ENCODE measurements around the gene KIR2DL4. TPM values are rescaled to one million over a fixed set of nuclear protein-coding genes. Genes with fewer than 3 reads are reported as not detected.
"Not testable (repeated sequence)": the region's sequence is repeated elsewhere in the genome, so short reads cannot be mapped to it uniquely, and the experiment has no call there.

KIR2DL4 gene
- polyA plus RNA-seq, 1 experiment: not detected

DNA sequence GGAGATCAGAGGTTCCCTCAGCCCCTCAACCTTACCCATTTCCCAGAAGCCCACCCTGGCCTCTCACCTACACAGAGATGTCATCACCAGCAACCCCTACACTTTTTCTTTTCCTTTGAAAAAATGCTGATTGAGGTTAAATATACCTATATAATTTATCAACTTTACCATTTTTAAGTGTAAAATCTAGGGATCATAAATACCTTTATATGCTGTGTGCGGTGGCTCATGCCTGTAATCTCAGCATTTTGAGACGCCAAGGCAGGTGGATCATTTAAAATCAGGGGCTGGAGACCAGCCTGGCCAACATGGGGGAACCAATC, 3.1 kb downstream of the KIR2DL4 start:
- POLR2A ChIA-PET: no interaction called here
- Histone ChIP-seq H3K27ac (ENCODE audit: low read depth, low read length) (no peak overlapping the region), H3K27me3 (ENCODE audit: control insufficient read depth, insufficient read depth, low read length) (no peaks in the 10 kb centered on the region), H3K9me3 (ENCODE audit: control insufficient read depth, insufficient read depth, low read length) (peaks cover 61% of the 10 kb centered on the region), H3K4me3 (ENCODE audit: low read depth, low read length) (no peak overlapping the region)
- DNase-seq (ENCODE audit: low read depth, low spot score): no peak
- no peak for TF ChIP-seq CTCF (IDR thresholded peaks at IDR 0.05; ENCODE audit: low read depth, low read length)
- CTCF ChIA-PET: no interaction called here

- H3K9me3 ChIP-seq (ENCODE audit: control insufficient read depth, insufficient read depth, low read length): peaks cover 62% of the 10 kb centered on the region
- DNase-seq (ENCODE audit: low read depth, low spot score); POLR2A ChIA-PET; H3K27me3 ChIP-seq (ENCODE audit: control insufficient read depth, insufficient read depth, low read length); H3K27ac ChIP-seq (ENCODE audit: low read depth, low read length); CTCF ChIA-PET; H3K4me3 ChIP-seq (ENCODE audit: low read depth, low read length): not testable (repeated sequence)
These were observed 11.2 kb downstream of the KIR2DL4 start for GRCh38 chr19:54814571-54814970.

GRCh38 chr19:54816251-54816650, 12.8 kb downstream of the KIR2DL4 start, which contains the start of gene KIR3DL1:
Gene KIR3DL1, plus strand, starts transcription at chr19:54816468.
- H3K27ac ChIP-seq (ENCODE audit: low read depth, low read length); H3K4me3 ChIP-seq (ENCODE audit: low read depth, low read length); H3K27me3 ChIP-seq (ENCODE audit: control insufficient read depth, insufficient read depth, low read length); DNase-seq (ENCODE audit: low read depth, low spot score); POLR2A ChIA-PET; CTCF ChIA-PET: not testable (repeated sequence)
- H3K9me3 ChIP-seq (ENCODE audit: control insufficient read depth, insufficient read depth, low read length): peaks cover 52% of the 10 kb centered on the region

DNA sequence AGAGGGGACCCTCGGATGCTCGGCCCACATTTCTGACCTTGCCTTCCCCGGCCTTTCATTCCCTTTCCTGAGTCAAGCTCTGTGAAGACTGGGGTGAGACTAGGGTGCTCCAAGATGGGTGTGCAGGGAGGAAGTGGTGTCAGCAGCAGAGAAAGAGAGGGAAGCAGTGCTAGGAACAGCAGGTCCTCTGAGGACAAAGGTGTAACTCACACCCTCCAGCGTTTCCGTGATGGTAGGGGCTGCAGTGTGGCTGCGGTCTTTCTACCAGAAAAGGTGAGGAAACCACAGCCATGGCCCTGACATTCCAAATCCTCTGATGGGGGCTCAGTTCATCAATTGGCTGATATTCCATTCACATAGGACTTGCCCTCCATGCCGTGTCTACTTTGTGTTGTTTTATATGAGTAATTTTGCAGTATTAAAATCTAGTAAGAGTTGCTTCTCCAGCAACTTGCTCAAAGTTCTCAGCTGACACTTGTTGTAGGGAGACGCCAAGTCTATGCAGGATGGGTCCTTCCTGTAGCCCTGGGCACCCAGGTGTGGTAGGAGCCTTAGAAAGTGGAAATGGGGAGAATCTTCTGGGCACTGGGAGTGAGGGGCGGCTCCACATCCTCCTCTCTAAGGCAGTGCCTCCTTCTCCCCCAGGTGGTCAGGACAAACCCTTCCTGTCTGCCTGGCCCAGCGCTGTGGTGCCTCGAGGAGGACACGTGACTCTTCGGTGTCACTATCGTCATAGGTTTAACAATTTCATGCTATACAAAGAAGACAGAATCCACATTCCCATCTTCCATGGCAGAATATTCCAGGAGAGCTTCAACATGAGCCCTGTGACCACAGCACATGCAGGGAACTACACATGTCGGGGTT, 14.5 kb downstream of the KIR2DL4 start:
- no peak for DNase-seq (ENCODE audit: low read depth, low spot score)
- peaks cover 57% of the 10 kb centered on the region for H3K9me3 ChIP-seq (ENCODE audit: control insufficient read depth, insufficient read depth, low read length)
- CTCF ChIA-PET: no interaction called here
- POLR2A ChIA-PET: no interaction called here
- TF ChIP-seq CTCF (IDR thresholded peaks at IDR 0.05; ENCODE audit: low read depth, low read length): no peak
- no peak overlapping the region for H3K4me3 ChIP-seq (ENCODE audit: low read depth, low read length)
- no peak overlapping the region for H3K27ac ChIP-seq (ENCODE audit: low read depth, low read length)
- H3K27me3 ChIP-seq (ENCODE audit: control insufficient read depth, insufficient read depth, low read length): no peaks in the 10 kb centered on the region

DNA sequence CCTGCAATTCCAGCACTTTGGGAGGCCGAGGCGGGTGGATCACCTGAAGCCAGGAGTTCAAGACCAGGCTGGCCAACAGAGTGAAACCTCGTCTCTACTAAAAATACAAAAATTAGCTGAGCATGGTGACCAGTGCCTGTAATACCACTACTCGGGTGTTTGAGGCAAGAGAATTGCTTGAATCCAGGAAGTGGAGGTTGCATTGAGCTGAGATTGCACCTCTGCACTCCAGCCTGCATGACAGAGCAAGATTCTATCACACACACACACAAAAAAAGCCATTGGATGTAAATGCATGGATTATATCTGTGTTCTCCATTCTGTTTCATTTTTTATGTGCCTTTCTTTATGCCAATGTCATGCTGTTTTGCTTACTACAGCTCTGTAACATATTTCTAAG, 21.0 kb downstream of the KIR2DL4 start:
- H3K4me3 ChIP-seq (ENCODE audit: low read depth, low read length); CTCF ChIA-PET; POLR2A ChIA-PET; H3K27ac ChIP-seq (ENCODE audit: low read depth, low read length); H3K27me3 ChIP-seq (ENCODE audit: control insufficient read depth, insufficient read depth, low read length); DNase-seq (ENCODE audit: low read depth, low spot score): not testable (repeated sequence)
- peaks cover 10% of the 10 kb centered on the region for H3K9me3 ChIP-seq (ENCODE audit: control insufficient read depth, insufficient read depth, low read length)

DNA sequence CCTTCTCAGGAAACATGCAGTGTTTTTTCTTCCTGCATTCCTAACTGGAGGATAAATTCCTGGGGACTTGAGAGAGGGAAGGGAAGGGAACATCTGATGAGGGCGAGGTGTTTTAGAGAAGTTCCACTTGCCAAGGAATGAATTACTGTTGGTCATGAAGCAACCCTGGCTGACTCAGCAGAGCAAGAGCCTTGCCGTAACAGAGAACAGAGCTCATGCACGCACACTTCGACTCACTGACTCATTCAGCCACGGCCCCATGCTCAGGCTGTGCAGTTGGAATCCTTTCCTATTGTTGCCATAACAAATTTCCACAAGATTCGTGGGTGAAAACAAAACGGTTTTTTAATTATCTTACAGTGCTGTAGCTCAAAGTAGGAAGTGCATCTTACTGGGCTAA, 21.9 kb downstream of the KIR2DL4 start:
- H3K4me3 ChIP-seq (ENCODE audit: low read depth, low read length); POLR2A ChIA-PET; H3K9me3 ChIP-seq (ENCODE audit: control insufficient read depth, insufficient read depth, low read length); DNase-seq (ENCODE audit: low read depth, low spot score); H3K27ac ChIP-seq (ENCODE audit: low read depth, low read length); H3K27me3 ChIP-seq (ENCODE audit: control insufficient read depth, insufficient read depth, low read length); CTCF ChIA-PET: not testable (repeated sequence)

- CTCF ChIA-PET; POLR2A ChIA-PET; H3K27me3 ChIP-seq (ENCODE audit: control insufficient read depth, insufficient read depth, low read length); H3K9me3 ChIP-seq (ENCODE audit: control insufficient read depth, insufficient read depth, low read length); H3K4me3 ChIP-seq (ENCODE audit: low read depth, low read length); DNase-seq (ENCODE audit: low read depth, low spot score); H3K27ac ChIP-seq (ENCODE audit: low read depth, low read length): not testable (repeated sequence)
These were observed 24.7 kb downstream of the KIR2DL4 start for GRCh38 chr19:54828064-54828463.

GRCh38 chr19:54832496-54832895, 29.1 kb downstream of the KIR2DL4 start, which contains the start of gene KIR2DS4:
Gene KIR2DS4, plus strand, starts transcription at chr19:54832676.
- POLR2A ChIA-PET: not testable (repeated sequence)

GRCh38 chr19:54835126-54835525, 31.7 kb downstream of the KIR2DL4 start:
- H3K27me3 ChIP-seq (ENCODE audit: control insufficient read depth, insufficient read depth, low read length); H3K4me3 ChIP-seq (ENCODE audit: low read depth, low read length); CTCF ChIA-PET; POLR2A ChIA-PET; DNase-seq (ENCODE audit: low read depth, low spot score); H3K27ac ChIP-seq (ENCODE audit: low read depth, low read length): not testable (repeated sequence)
- H3K9me3 ChIP-seq (ENCODE audit: control insufficient read depth, insufficient read depth, low read length): peaks cover 16% of the 10 kb centered on the region

More at GRCh38 chr19:54832496-54832895, 29.1 kb downstream of the KIR2DL4 start, which contains the start of gene KIR2DS4:
- DNase-seq (ENCODE audit: low read depth, low spot score); CTCF ChIA-PET; H3K27ac ChIP-seq (ENCODE audit: low read depth, low read length); H3K27me3 ChIP-seq (ENCODE audit: control insufficient read depth, insufficient read depth, low read length); H3K4me3 ChIP-seq (ENCODE audit: low read depth, low read length): not testable (repeated sequence)
- peaks cover 16% of the 10 kb centered on the region for H3K9me3 ChIP-seq (ENCODE audit: control insufficient read depth, insufficient read depth, low read length)

GRCh38 chr19:54837522-54837921, 34.1 kb downstream of the KIR2DL4 start:
- DNase-seq (ENCODE audit: low read depth, low spot score); H3K27me3 ChIP-seq (ENCODE audit: control insufficient read depth, insufficient read depth, low read length); CTCF ChIA-PET; POLR2A ChIA-PET; H3K27ac ChIP-seq (ENCODE audit: low read depth, low read length); H3K4me3 ChIP-seq (ENCODE audit: low read depth, low read length): not testable (repeated sequence)
- peaks cover 15% of the 10 kb centered on the region for H3K9me3 ChIP-seq (ENCODE audit: control insufficient read depth, insufficient read depth, low read length)

Measured in AG04450 (cell line).